ENCODE measurements around the gene TBC1D4.

GRCh38 chr13:75373988-75374387, 108.0 kb downstream of the TBC1D4 start:
- TF ChIP-seq CTCF (IDR thresholded peaks at IDR 0.05 in 4 of 5, conservative IDR thresholded peaks at IDR 0.05 in 1 of 5) (no peak), POLR2A (IDR thresholded peaks at IDR 0.05) (no peak)
